Trophoblast cell (in vitro differentiated cells and primary cell): ENCODE results near the gene RBPJ.

Source experiments
- DNase-seq, 2 donors: peaks; one replicate each; pipeline ENCODE4 v3.0.0-alpha.2; 2016
- H2AFZ ChIP-seq: 2 replicates; pipeline ENCODE4 v1.6.1; 2013; ENCODE audit warnings: low read length, moderate library complexity, mild to moderate bottlenecking; ENCODE audit not compliant: insufficient read depth, poor library complexity
- H2AK5ac ChIP-seq: 2 replicates; pipeline ENCODE4 v1.6.1; 2013; ENCODE audit warnings: mild to moderate bottlenecking, low read length
- H2BK120ac ChIP-seq: 2 replicates; pipeline ENCODE4 v1.6.1; 2013; ENCODE audit warnings: low read length, mild to moderate bottlenecking, moderate library complexity; ENCODE audit not compliant: insufficient read depth, poor library complexity
- H2BK12ac ChIP-seq: 2 replicates; pipeline ENCODE4 v1.6.1; 2013; ENCODE audit warnings: mild to moderate bottlenecking, low read length, moderate library complexity
- H2BK5ac ChIP-seq: 2 replicates; pipeline ENCODE4 v1.6.1; 2013; ENCODE audit warnings: low read length, low read depth, moderate library complexity, mild to moderate bottlenecking; ENCODE audit not compliant: poor library complexity
- H3K14ac ChIP-seq: 2 replicates; pipeline ENCODE4 v1.6.1; 2013; ENCODE audit warnings: mild to moderate bottlenecking, low read length
- H3K18ac ChIP-seq: 2 replicates; pipeline ENCODE4 v1.6.1; 2013; ENCODE audit warnings: mild to moderate bottlenecking, low read length
- H3K23ac ChIP-seq: 2 replicates; pipeline ENCODE4 v1.6.1; 2013; ENCODE audit warnings: low read length
- H3K27ac ChIP-seq: 2 replicates; pipeline ENCODE4 v1.5.1; 2013; ENCODE audit warnings: low read depth, mild to moderate bottlenecking, inconsistent platforms, low read length, moderate library complexity
- H3K27me3 ChIP-seq: 2 replicates; pipeline ENCODE4 v1.6.1; 2013; ENCODE audit warnings: inconsistent platforms, mild to moderate bottlenecking, low read length, moderate library complexity; ENCODE audit not compliant: insufficient read depth
- H3K36me3 ChIP-seq, 2 experiments: 1 replicate in 1 of 2; 2 replicates in 1 of 2; pipeline ENCODE4 v1.6.1; 2013; ENCODE audit warnings: low read length in 2 of 2, mild to moderate bottlenecking in 2 of 2, moderate library complexity in 1 of 2; ENCODE audit not compliant: insufficient read depth in 2 of 2, control insufficient read depth in 1 of 2
- H3K4ac ChIP-seq: 2 replicates; pipeline ENCODE4 v1.6.1; 2013; ENCODE audit warnings: low read depth, mild to moderate bottlenecking, low read length, moderate library complexity
- H3K4me1 ChIP-seq, 2 experiments: 1 replicate in 1 of 2; 2 replicates in 1 of 2; pipeline ENCODE4 v1.6.1; 2013; ENCODE audit warnings: low read length in 2 of 2, mild to moderate bottlenecking in 2 of 2, moderate library complexity in 1 of 2; ENCODE audit not compliant: insufficient read depth in 2 of 2, control insufficient read depth in 1 of 2
- H3K4me2 ChIP-seq: 2 replicates; pipeline ENCODE4 v1.6.1; 2013; ENCODE audit warnings: inconsistent platforms, mild to moderate bottlenecking, low read length, moderate library complexity
- H3K4me3 ChIP-seq: 2 replicates; pipeline ENCODE4 v1.5.1; 2013; ENCODE audit warnings: mild to moderate bottlenecking, low read depth, low read length, inconsistent platforms
- H3K79me1 ChIP-seq: one replicate; pipeline ENCODE4 v1.6.1; 2013; ENCODE audit warnings: low read length
- H3K79me2 ChIP-seq: 2 replicates; pipeline ENCODE4 v1.6.1; 2013; ENCODE audit warnings: low read length, mild to moderate bottlenecking; ENCODE audit not compliant: control insufficient read depth, insufficient read depth, poor library complexity
- H3K9ac ChIP-seq: 2 replicates; pipeline ENCODE4 v1.6.1; 2013; ENCODE audit warnings: mild to moderate bottlenecking, low read length
- H3K9me3 ChIP-seq: 2 replicates; pipeline ENCODE4 v1.6.1; 2013; ENCODE audit warnings: low read depth, mild to moderate bottlenecking, control low read depth, inconsistent platforms, low read length; ENCODE audit not compliant: insufficient read depth
- H4K12ac ChIP-seq: 2 replicates; pipeline ENCODE4 v1.6.1; 2013; ENCODE audit warnings: low read depth, mild to moderate bottlenecking, low read length, moderate library complexity
- H4K8ac ChIP-seq: 2 replicates; pipeline ENCODE4 v1.6.1; 2013; ENCODE audit warnings: low read depth, mild to moderate bottlenecking, low read length, moderate library complexity
- H4K91ac ChIP-seq: one replicate; pipeline ENCODE4 v1.6.1; 2013; ENCODE audit warnings: low read depth, mild to moderate bottlenecking, low read length, moderate library complexity
- WGBS: extraction: QIAGEN DNeasy Blood & Tissue Kit; methylation state at CpG from one replicate; pipeline ENCODE4 v1.1.7; 2013; ENCODE audit warnings: missing lambda C conversion rate; ENCODE audit not compliant: insufficient read length, insufficient coverage; ENCODE audit errors: extremely low coverage; 5-methylcytosine and 5-hydroxymethylcytosine counted together

RBPJ gene

DNA sequence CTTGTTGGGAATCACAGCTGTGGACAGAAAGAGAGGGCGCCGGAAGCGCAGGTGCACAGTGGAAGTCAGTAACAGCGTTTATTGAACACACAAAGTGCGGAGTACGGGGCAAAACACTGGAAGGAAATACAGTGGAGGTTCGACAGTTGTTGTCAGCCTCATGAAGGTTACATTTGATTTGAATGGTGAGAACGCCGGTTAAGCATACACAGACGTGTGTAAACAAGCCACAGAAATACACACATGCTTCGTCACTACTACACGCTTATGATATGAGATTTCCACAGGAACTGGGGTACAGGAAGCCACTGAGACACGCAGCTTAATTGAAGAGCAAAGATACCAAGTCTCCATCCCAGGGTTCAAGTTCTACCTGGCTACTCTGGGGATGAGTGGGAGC lies 157.5 kb downstream of the RBPJ start:
- Histone ChIP-seq H2AFZ (no peak overlapping the region), H2BK12ac (no peak overlapping the region), H3K18ac (no peak overlapping the region), H2AK5ac (no peak overlapping the region), H3K4me2 (no peak overlapping the region), H4K12ac (no peak overlapping the region), H3K4me1 (no peaks in the 10 kb centered on the region), H2BK120ac (no peak overlapping the region), H3K79me2 (no peaks in the 10 kb centered on the region), H3K14ac (no peak overlapping the region), H3K9ac (no peak overlapping the region), H2BK5ac (no peak overlapping the region), H3K27ac (no peak overlapping the region), H3K23ac (peak overlapping the region; percentile 6), H3K9me3 (no peaks in the 10 kb centered on the region), H3K79me1 (no peaks in the 10 kb centered on the region), H3K4ac (no peak overlapping the region), H4K91ac (no peak overlapping the region), H3K36me3 (no peaks in the 10 kb centered on the region), H4K8ac (no peak overlapping the region), H3K27me3 (no peaks in the 10 kb centered on the region), H3K4me3 (no peak overlapping the region)
- DNase-seq, result no peak
- WGBS, result no CpG with 5 or more reads among the region's 13 CpGs

DNA sequence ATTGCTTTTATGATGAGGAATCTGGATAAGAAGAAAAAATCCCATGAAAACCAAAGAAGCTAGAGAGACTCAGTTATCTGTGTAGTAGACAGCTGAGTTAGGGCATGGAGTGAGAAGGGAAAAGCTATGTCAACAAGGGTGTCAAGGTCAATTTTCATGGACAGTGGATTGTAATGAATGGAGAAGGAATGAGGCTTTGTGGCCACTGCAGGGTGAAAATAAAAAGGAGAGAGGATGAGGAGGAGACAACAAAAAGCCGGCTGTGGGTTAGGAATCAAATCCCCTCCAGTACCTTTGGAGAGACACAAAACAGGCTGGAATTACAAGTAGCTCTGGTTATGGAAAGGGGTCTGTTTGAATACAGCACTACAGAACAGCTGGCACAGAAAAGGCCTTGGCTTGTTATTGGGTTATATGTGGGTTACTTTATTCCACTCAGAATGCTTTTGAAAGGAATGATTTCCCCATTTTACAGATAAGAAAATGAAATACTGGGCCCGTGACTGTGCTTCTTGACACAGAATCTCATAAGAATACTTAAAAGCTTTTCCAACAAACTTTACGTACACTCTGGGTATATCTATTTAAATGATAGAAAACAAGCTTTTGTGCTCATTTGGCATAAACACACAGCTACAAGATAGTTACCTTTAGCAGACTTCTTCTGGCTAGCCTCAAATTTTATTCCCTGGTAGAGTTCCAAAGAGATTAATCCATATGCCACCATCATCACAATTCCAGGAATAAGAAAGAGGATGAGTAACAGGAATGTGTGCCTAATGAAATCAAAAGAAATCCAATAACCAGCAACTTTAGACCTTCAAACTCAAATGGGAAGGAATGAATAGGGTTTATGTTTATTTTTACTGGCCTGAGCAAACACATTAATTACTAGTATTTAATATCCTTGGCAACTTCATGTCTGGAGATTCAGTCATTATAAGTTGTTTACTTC lies 162.0 kb downstream of the RBPJ start:
- H3K27me3 ChIP-seq, result no peaks in the 10 kb centered on the region
- no peak overlapping the region for H4K91ac ChIP-seq
- WGBS, result no CpG with 5 or more reads among the region's 3 CpGs
- no peak overlapping the region for H3K4me3 ChIP-seq
- no peak overlapping the region for H2AK5ac ChIP-seq
- no peak overlapping the region for H3K27ac ChIP-seq
- peak in 1 of 2 donors; percentile 18 for DNase-seq
- H2BK5ac ChIP-seq, result no peak overlapping the region
- H2BK12ac ChIP-seq, result no peak overlapping the region
- H3K18ac ChIP-seq, result no peak overlapping the region
- no peak overlapping the region for H3K4me2 ChIP-seq
- H2BK120ac ChIP-seq, result no peak overlapping the region
- H3K9me3 ChIP-seq, result no peaks in the 10 kb centered on the region
- H2AFZ ChIP-seq, result no peak overlapping the region
- no peaks in the 10 kb centered on the region for H3K79me2 ChIP-seq
- no peak overlapping the region for H4K8ac ChIP-seq
- no peaks in the 10 kb centered on the region for H3K79me1 ChIP-seq
- H3K36me3 ChIP-seq, result no peaks in the 10 kb centered on the region
- H3K4me1 ChIP-seq, result no peaks in the 10 kb centered on the region
- no peak overlapping the region for H3K14ac ChIP-seq
- H4K12ac ChIP-seq, result no peak overlapping the region
- H3K4ac ChIP-seq, result no peak overlapping the region
- no peak overlapping the region for H3K9ac ChIP-seq
- H3K23ac ChIP-seq, result no peak overlapping the region

DNA sequence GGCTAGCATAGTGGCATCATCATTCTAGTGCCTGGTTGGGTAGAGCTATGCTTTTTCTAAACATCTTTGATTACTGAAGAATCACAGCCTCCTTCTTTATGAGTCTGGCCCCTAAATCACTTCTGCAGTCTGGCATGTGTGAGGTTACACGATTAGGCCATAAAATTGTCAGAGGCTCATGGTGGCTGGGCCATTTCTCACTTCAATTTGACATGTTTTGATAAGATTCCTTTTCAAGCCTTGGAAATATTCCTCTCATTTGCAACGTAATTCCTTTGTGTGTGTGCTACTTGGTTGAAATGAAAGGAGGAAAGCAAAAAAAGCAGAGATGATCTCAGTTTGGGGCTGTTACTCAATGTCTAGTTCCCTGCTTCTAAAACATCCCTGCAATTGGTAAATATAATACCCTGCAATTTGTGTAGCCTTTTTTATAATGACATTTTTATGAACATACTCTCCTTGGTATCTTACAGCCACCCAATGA lies 163.3 kb downstream of the RBPJ start:
- no peak for DNase-seq
- Histone ChIP-seq H3K4ac (no peak overlapping the region), H3K9ac (no peak overlapping the region), H3K36me3 (no peaks in the 10 kb centered on the region), H3K4me2 (no peak overlapping the region), H4K12ac (no peak overlapping the region), H2BK120ac (no peak overlapping the region), H3K4me3 (no peak overlapping the region), H3K9me3 (no peaks in the 10 kb centered on the region), H3K14ac (no peak overlapping the region), H3K27me3 (no peaks in the 10 kb centered on the region), H3K4me1 (no peaks in the 10 kb centered on the region), H3K23ac (no peak overlapping the region), H2AK5ac (no peak overlapping the region), H3K79me1 (no peaks in the 10 kb centered on the region), H2BK5ac (no peak overlapping the region), H2AFZ (no peak overlapping the region), H3K27ac (no peak overlapping the region), H4K8ac (no peak overlapping the region), H3K18ac (no peak overlapping the region), H4K91ac (no peak overlapping the region), H3K79me2 (no peaks in the 10 kb centered on the region), H2BK12ac (no peak overlapping the region)
- WGBS, result no CpG with 5 or more reads among the region's 2 CpGs

DNA sequence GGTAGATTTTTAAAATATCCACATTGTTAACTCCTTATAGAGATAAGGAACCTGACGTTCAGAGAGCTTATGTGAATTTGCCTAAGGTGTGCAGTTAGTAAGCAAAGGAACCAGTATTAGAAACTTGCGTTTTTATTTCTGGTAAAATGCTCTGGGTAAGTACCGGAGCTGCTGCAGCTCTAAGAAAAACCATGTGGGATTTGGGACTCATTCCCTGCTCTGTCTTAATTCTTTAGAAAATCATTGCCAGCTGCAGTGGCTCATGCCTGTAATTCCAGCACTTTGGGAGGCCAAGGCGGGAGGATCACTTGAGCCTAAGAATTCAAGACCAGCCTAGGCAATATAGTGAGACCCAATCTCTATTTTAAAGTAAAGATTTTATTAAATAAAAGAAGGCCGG lies 163.7 kb downstream of the RBPJ start:
- Histone ChIP-seq H3K27ac (no peak overlapping the region), H4K8ac (no peak overlapping the region), H4K12ac (no peak overlapping the region), H3K9me3 (no peaks in the 10 kb centered on the region), H2AFZ (no peak overlapping the region), H3K4ac (no peak overlapping the region), H3K4me2 (no peak overlapping the region), H4K91ac (no peak overlapping the region), H2BK12ac (no peak overlapping the region), H3K79me2 (no peaks in the 10 kb centered on the region), H2BK5ac (no peak overlapping the region), H3K18ac (no peak overlapping the region), H3K23ac (no peak overlapping the region), H3K4me3 (no peak overlapping the region), H3K79me1 (no peaks in the 10 kb centered on the region), H2BK120ac (no peak overlapping the region), H3K4me1 (no peaks in the 10 kb centered on the region), H3K14ac (no peak overlapping the region), H3K9ac (no peak overlapping the region), H3K27me3 (no peaks in the 10 kb centered on the region), H2AK5ac (no peak overlapping the region), H3K36me3 (no peaks in the 10 kb centered on the region)
- WGBS, result no CpG with 5 or more reads among the region's 5 CpGs
- no peak for DNase-seq
